22Rv1 (cell line): ENCODE data around the gene DNAJC5.

Source experiments
- H3K27ac ChIP-seq: fragments of 450-650 bp; 2 replicates; pipeline ENCODE4 v1.5.1; 2017
- ZFX ChIP-seq: fragments of 450-650 bp; IDR thresholded peaks from 2 replicates; pipeline ENCODE4 v1.6.1; 2017; ENCODE audit warnings: antibody characterized with exemption, borderline replicate concordance
- TF ChIP-seq, protein P1 (sequence below): fragments of 450-650 bp; IDR thresholded peaks from 2 replicates; pipeline ENCODE4 v1.5.1; 2017; ENCODE audit warnings: mild to moderate bottlenecking

The DNAJC5 gene

DNA sequence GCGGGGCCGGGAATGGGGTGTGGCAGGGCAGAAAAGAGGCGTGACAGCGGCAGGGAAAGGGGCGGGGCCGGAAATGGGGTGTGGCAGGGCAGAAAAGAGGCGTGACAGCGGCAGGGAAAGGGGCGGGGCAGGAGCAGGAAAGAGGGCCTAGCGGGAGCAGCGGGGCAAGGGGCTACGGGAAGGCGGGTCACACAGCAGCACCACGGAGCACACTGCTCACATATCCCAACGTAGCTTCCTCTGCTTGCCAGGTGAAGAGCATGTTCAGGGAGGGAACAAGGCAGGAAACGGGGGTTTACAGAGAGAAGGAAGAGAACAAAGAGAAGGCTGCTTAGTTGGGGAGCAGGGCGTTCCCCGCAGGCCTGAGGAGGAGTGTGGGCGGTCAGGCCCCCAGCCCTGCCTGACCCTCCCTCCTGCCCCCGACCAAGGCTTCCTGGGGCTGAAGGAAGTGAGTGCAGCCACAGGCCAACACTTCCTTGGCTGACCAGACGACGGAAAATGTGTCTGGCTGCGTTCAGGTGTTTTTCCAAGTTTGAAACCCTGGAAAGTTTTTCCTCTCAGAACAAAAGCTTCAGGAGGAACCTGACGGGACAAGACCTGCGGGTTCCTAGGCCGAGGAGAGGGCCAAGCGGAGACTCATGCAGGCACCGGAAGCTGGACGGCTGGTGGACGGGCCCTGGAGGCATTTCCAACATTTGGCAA is 47.5 kb downstream of the DNAJC5 start:
- peak overlapping the region; percentile 59 for H3K27ac ChIP-seq
- TF ChIP-seq, protein P1, sequence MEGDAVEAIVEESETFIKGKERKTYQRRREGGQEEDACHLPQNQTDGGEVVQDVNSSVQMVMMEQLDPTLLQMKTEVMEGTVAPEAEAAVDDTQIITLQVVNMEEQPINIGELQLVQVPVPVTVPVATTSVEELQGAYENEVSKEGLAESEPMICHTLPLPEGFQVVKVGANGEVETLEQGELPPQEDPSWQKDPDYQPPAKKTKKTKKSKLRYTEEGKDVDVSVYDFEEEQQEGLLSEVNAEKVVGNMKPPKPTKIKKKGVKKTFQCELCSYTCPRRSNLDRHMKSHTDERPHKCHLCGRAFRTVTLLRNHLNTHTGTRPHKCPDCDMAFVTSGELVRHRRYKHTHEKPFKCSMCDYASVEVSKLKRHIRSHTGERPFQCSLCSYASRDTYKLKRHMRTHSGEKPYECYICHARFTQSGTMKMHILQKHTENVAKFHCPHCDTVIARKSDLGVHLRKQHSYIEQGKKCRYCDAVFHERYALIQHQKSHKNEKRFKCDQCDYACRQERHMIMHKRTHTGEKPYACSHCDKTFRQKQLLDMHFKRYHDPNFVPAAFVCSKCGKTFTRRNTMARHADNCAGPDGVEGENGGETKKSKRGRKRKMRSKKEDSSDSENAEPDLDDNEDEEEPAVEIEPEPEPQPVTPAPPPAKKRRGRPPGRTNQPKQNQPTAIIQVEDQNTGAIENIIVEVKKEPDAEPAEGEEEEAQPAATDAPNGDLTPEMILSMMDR, result no peak
- no peak for TF ChIP-seq ZFX

DNA sequence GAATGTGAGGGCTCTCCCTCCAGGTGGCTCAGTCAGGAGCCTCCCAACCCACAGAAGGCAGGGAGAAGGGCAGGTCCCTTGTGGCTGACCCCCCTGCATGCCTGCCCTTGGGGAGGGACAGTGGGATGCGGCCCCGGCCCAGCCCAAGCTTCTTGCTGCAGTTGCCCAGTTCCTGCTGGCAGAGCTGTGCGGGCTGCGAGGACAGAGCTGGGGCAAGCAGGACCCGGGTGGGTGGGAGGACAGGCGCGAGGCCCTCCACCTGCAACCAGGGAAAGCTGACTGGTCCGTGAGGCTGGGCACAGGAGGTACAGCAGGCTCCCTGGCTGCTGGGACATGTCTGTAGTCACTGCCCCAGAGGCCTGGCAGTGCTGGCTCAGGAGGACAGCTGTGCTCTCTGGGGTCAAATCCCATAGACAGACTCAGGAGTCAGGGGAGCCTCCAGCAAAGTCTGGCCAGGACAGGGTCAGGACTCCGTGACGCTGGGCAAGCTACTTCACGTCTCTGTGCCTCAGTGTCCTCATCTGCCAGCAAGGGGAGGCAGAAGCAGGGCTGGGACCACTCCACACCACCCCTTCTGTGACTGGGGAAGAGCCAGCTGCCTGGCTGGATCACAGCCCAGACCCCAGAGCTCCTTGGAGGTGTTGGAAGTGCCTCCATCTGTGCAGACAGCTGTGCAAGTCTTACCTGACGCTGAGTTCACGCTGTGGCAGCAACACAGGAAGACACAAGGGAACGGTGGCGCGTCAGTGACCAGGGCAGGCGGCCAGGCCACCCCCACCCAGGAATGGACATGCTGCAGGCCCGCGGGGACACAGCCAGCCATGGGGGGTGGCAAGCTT is 48.3 kb downstream of the DNAJC5 start:
- no peak for TF ChIP-seq ZFX
- TF ChIP-seq, protein P1, result no peak
- peak overlapping the region; percentile 59 for H3K27ac ChIP-seq

DNA sequence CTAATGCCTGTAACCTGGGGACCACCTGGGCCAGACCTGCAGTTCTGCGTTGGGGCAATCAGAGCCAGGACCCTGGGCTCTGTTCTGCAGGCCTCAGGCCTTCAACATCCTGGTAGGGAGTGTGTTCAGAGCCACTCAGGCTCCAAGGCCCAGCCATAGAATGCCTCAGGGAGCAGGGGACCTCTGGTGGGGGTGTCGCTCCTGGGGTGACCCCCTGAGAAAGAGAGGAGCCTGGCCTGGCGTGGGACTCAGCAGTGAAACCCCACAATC is 48.8 kb downstream of the DNAJC5 start:
- H3K27ac ChIP-seq, result peak overlapping the region; percentile 59; the same call in 1 of the 2 replicates
- no peak for TF ChIP-seq ZFX
- TF ChIP-seq, protein P1, result no peak

DNA sequence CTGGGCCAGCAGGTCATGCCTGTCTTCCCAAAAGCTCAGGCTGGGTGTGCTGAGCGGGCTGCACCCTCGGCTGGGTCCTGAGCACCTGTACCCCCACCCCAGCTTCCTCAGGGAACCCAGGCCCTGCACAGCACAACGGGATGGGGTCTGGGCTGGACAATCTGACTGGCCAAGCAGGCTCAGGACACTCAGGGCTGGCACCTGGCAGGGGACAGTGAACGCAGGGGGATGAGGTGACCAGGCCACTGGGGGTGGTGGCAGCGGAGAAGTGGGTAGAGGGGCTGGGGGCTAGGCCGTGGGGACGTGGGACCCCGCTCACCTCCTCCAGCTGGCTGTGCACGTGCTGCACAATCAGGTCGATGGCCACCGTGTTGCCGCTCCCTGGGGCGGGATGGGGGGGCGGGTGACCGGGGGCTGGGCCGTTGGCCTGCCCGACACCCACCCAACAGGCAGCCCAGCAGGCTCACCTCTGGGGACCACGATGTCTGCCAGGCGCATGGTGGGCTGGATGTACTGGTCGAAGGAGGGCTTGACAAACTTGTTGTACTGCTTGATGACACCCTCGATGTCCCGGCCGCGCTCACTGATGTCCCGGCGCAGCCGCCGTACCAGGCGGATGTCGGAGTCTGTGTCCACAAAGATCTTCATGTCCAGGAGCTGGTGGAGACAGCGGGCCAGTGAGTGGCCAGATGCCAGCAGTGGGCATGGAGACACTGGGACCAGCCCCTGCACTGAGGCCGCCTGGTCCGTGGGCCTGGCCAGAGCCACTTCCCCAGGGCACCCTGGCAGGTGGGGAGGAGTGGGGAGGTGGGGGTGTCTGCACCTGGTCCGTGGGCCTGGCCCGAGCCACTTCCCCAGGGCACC is 49.4 kb downstream of the DNAJC5 start:
- 0 out of 2 replicates have a peak overlapping the region, but pooled peaks have one; percentile 59 for H3K27ac ChIP-seq
- TF ChIP-seq, protein P1, result no peak
- no peak for TF ChIP-seq ZFX

DNA sequence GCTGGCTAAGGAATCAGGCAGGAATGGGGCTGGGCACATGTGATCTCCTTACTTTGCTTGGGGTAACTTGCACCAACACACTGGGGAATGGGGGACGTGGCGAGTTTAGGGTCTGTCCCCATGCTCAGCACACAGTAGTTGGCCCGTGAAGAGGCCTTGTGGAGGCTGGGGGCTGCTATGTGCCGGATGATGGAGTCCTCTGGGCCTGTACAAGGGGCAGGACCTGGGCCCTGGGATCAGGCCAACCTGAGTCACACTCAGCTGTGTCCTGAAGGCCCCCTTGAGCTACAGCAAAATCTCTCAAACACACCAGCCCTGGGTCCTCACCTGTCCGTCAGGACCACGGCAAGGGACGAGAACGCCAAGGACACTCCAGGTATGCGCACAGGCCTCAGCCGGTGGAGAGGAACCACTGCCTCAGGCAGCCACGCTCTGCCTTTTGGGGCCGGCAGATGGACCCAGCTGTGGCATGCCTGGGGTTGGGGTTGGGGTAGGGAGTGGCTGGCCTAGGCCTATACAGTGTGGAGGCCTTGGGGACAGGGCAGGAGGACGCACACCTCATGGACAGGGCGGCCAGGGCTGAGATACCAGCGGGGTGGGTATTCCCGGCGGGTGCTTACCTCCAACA is 50.2 kb downstream of the DNAJC5 start:
- TF ChIP-seq, protein P1, result no peak
- TF ChIP-seq ZFX, result no peak

DNA sequence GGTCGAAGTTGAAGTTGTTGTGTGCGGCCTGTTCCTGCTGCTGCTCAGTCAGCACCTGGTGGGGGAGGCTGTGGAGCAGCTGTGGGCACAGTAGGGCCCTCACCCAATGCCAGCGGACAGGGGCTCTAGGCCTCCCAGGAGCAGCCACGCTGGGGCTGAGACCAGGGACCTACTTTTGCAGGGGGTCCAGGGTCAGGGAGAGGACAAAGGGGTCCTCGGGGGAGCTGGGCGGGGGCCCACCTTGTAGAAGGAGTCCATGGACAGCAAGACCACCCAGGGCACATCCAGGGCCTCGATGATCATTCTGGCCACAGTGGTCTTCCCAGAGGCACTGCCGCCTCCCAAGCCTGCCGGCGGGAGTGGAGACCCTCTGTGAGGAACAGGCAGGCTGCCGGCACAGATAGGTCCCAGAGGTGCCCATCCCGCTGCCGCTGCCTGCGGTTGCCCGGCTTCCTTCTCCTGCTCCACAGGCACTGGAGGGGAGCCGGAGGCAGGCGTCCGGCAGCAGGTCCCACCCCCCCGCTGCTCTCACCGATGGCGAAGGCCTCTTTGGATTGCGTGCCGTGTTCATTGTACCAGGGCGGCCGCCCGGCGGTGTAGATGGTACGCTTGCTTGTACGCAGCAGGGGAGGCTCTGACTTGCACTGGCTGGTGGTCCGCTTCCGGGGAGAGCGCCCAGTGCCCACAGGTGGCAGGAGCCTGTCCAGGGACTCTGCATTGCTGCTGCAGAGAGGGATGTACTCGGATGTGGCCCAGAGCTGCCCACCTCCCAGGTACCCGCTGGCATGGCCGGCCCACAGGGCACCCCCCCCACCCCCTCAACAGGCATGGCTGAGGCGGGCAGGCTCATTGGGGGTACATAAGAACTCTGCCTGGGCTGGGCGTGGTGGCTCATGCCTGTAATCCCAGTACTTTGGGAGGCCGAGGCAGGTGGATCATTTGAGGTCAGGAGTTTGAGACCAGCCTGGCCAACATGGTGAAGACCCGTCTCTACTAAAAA is 51.3 kb downstream of the DNAJC5 start:
- H3K27ac ChIP-seq, result peak overlapping the region; percentile 83

More for the DNA sequence above, 50.2 kb downstream of the DNAJC5 start:
- H3K27ac ChIP-seq, result no peak overlapping the region

More for the DNA sequence above, 51.3 kb downstream of the DNAJC5 start:
- TF ChIP-seq, protein P1, result no peak
- no peak for TF ChIP-seq ZFX
